ENCODE measurements around the gene SLC9A7. TPM values are rescaled to one million over a fixed set of nuclear protein-coding genes. Genes with fewer than 3 reads are reported as not detected.

Gene SLC9A7
- total and polyA plus RNA-seq, 2 of the 13 experiments (the other 11 are each of a cell fraction or from before 2014, with no cell fraction given): 5.8 to 7.2 TPM

DNA sequence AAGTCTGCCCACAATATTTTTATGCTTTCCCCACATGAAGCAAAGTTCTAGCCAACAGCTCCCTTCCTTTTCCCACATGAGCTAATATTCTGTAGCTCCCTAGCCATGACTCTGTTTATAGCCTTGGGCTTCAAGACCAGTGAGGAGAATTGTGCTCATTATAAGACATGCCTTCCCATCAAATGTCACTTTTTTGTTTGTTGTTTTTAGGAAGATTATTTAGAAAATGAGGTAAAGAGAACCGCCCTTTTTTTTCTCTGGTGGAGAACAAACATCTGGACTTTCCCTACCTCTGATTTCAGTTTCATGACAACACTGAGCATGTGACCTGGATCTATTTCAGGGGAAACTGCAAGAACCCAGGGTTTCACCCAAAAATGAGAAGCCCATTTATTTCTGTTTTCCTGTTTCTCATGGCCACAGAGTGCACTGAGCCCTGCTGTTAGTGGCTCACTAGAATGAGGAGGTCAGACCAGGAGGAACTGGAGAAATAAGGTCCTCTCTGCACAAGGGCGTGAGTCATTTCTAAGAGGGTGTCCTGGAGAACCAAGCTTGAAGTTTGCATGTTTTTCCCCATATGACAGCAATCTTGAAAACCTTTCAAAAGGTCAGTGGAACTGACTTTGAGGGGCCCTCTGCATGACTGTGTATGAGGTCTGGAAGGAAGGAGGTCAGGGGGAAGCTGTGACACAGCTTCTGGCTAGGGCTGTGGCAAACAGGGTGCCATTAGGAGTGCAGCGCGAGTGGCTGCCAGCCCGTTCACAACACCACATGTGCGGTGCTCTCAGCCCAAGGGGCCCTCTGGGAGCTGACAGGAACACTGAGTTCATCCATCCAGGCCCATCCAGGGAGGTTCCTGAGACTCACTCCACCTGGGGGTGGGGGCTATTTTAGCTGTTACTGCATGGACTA lies 130.2 kb downstream of the SLC9A7 start:
- H3K4me2 ChIP-seq (ENCODE audit: low read depth, low read length): no peak overlapping the region
- ChIA-PET POLR2A (no interaction called here), CTCF (ENCODE audit: low intra/inter-chr PET ratio, low total read pairs) (no interaction called here)
- H4K20me1 ChIP-seq (ENCODE audit: insufficient read depth, low read length): no peaks in the 10 kb centered on the region
- peaks cover 12% of the 10 kb centered on the region for H3K4me1 ChIP-seq (ENCODE audit: insufficient read depth, low read length)
- H3K9me3 ChIP-seq (ENCODE audit: low read length): no peaks in the 10 kb centered on the region
- DNase-seq (ENCODE audit: low spot score) (no peak), ATAC-seq (no peak), FAIRE-seq (no peak)
- in situ Hi-C loops (cut with HindIII; ENCODE audit: extremely low pct_ligation_motif_present, low pct_unique_long_range_greater_than_20kb): no loop called here
- no peak overlapping the region for H3K9ac ChIP-seq (ENCODE audit: insufficient read depth, low read depth, low read length)
- H2AFZ ChIP-seq (ENCODE audit: low read length): no peak overlapping the region
- intact Hi-C loops (cut with micrococcal nuclease; ENCODE audit: unreplicated experiment): no loop called here
- WGBS (ENCODE audit: low lambda C conversion rate): 50% methylated on average over 2 of the region's 6 CpGs
- no peak overlapping the region for H3K27ac ChIP-seq (ENCODE audit: extremely low read length, insufficient read depth, low read length)
- H3K4me3 ChIP-seq (replicated peaks in 1 of 3; ENCODE audit: insufficient read depth in 1 of 3, low read depth in 2 of 3, low read length in 3 of 3): no peak overlapping the region
- no peaks in the 10 kb centered on the region for H3K79me2 ChIP-seq (ENCODE audit: insufficient read depth, low read length)
- no TSS peak for BruUV-seq (replicated peaks)
- no peaks in the 10 kb centered on the region for H3K27me3 ChIP-seq (ENCODE audit: control insufficient read depth in 1 of 2, insufficient read depth in 2 of 2, low read length in 2 of 2)
- H3K36me3 ChIP-seq (replicated peaks in 1 of 2; ENCODE audit: control insufficient read depth in 1 of 2, insufficient read depth in 2 of 2, low read length in 2 of 2): no peaks in the 10 kb centered on the region
- TF ChIP-seq WIZ (CRISPR knock-in tag; IDR thresholded peaks at IDR 0.05) (no peak), EHMT2 (IDR thresholded peaks at IDR 0.05; ENCODE audit: borderline replicate concordance, low read depth, low read length) (no peak), ZNF713 (CRISPR knock-in tag; IDR thresholded peaks at IDR 0.05) (no peak), ZNF749 (CRISPR knock-in tag; IDR thresholded peaks at IDR 0.05; ENCODE audit: borderline replicate concordance) (no peak), PRMT3 (CRISPR knock-in tag; IDR thresholded peaks at IDR 0.05; ENCODE audit: borderline replicate concordance, low read depth) (no peak), ZFP90 (CRISPR knock-in tag; IDR thresholded peaks at IDR 0.05; ENCODE audit: borderline replicate concordance) (no peak), KAT8 (CRISPR knock-in tag; IDR thresholded peaks at IDR 0.05) (no peak), JUNB (CRISPR knock-in tag; IDR thresholded peaks at IDR 0.05; ENCODE audit: borderline replicate concordance) (no peak), ZSCAN12 (CRISPR knock-in tag; IDR thresholded peaks at IDR 0.05) (no peak), ATM (IDR thresholded peaks at IDR 0.05; ENCODE audit: borderline replicate concordance) (no peak), TBL1XR1 (IDR thresholded peaks at IDR 0.05; ENCODE audit: borderline replicate concordance, low read length, partially characterized antibody) (no peak)
- TF ChIP-seq, protein P1, sequence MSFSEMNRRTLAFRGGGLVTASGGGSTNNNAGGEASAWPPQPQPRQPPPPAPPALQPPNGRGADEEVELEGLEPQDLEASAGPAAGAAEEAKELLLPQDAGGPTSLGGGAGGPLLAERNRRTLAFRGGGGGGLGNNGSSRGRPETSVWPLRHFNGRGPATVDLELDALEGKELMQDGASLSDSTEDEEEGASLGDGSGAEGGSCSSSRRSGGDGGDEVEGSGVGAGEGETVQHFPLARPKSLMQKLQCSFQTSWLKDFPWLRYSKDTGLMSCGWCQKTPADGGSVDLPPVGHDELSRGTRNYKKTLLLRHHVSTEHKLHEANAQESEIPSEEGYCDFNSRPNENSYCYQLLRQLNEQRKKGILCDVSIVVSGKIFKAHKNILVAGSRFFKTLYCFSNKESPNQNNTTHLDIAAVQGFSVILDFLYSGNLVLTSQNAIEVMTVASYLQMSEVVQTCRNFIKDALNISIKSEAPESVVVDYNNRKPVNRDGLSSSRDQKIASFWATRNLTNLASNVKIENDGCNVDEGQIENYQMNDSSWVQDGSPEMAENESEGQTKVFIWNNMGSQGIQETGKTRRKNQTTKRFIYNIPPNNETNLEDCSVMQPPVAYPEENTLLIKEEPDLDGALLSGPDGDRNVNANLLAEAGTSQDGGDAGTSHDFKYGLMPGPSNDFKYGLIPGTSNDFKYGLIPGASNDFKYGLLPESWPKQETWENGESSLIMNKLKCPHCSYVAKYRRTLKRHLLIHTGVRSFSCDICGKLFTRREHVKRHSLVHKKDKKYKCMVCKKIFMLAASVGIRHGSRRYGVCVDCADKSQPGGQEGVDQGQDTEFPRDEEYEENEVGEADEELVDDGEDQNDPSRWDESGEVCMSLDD (CRISPR knock-in tag; IDR thresholded peaks at IDR 0.05; ENCODE audit: borderline replicate concordance): no peak
- TF ChIP-seq, protein P2, sequence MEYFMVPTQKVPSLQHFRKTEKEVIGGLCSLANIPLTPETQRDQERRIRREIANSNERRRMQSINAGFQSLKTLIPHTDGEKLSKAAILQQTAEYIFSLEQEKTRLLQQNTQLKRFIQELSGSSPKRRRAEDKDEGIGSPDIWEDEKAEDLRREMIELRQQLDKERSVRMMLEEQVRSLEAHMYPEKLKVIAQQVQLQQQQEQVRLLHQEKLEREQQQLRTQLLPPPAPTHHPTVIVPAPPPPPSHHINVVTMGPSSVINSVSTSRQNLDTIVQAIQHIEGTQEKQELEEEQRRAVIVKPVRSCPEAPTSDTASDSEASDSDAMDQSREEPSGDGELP (IDR thresholded peaks at IDR 0.05; ENCODE audit: borderline replicate concordance, low read depth): no peak
- TF ChIP-seq, protein P3, sequence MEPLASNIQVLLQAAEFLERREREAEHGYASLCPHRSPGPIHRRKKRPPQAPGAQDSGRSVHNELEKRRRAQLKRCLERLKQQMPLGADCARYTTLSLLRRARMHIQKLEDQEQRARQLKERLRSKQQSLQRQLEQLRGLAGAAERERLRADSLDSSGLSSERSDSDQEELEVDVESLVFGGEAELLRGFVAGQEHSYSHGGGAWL (CRISPR knock-in tag; IDR thresholded peaks at IDR 0.05): no peak
- TF ChIP-seq, protein P4, sequence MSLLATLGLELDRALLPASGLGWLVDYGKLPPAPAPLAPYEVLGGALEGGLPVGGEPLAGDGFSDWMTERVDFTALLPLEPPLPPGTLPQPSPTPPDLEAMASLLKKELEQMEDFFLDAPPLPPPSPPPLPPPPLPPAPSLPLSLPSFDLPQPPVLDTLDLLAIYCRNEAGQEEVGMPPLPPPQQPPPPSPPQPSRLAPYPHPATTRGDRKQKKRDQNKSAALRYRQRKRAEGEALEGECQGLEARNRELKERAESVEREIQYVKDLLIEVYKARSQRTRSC (CRISPR knock-in tag; IDR thresholded peaks at IDR 0.05; ENCODE audit: low read depth): no peak
- TF ChIP-seq, protein P5, sequence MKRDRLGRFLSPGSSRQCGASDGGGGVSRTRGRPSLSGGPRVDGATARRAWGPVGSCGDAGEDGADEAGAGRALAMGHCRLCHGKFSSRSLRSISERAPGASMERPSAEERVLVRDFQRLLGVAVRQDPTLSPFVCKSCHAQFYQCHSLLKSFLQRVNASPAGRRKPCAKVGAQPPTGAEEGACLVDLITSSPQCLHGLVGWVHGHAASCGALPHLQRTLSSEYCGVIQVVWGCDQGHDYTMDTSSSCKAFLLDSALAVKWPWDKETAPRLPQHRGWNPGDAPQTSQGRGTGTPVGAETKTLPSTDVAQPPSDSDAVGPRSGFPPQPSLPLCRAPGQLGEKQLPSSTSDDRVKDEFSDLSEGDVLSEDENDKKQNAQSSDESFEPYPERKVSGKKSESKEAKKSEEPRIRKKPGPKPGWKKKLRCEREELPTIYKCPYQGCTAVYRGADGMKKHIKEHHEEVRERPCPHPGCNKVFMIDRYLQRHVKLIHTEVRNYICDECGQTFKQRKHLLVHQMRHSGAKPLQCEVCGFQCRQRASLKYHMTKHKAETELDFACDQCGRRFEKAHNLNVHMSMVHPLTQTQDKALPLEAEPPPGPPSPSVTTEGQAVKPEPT (CRISPR knock-in tag; IDR thresholded peaks at IDR 0.05; ENCODE audit: low read depth): no peak

Data from HepG2 (cell line).